SK-N-SH (cell line): ENCODE data around the gene ABHD15. TPM values are rescaled to one million over a fixed set of nuclear protein-coding genes. Genes with fewer than 3 reads are reported as not detected.

ENCODE experiments used
- CTCF ChIA-PET: fragments of 300-600, 350-600 bp; formaldehyde crosslinking; extraction: SDS; loops from one replicate; lab custom pipeline; 2021; lab: Yijun Ruan, JAX
- POLR2A ChIA-PET: fragments of 350-600 bp; sonication (Branson Sonifier 250); formaldehyde crosslinking; extraction: SDS; loops from one replicate; lab custom pipeline; 2020; ENCODE audit warnings: antibody characterized with exemption, inconsistent platforms; lab: Yijun Ruan, JAX
- DNase-seq: peaks from one replicate; pipeline ENCODE4 v3.0.0; 2012
- H2AFZ ChIP-seq: fragments of 200-600 bp; sonication (generic); 2 replicates; pipeline ENCODE4 v1.8.1; 2016; ENCODE audit warnings: antibody characterized with exemption, mild to moderate bottlenecking, low read depth
- H3F3A ChIP-seq: fragments of 200-600 bp; sonication (generic); replicated peaks from 2 replicates; pipeline ENCODE3; 2016; ENCODE audit warnings: antibody characterized with exemption, mild to moderate bottlenecking; ENCODE audit not compliant: insufficient read depth
- H3K27ac ChIP-seq, 2 experiments: fragments of 200-500 bp in 1 of 2; fragments of 200-600 bp in 1 of 2; sonication (Bioruptor generic) in 1 of 2; sonication (generic), shearing (Covaris generic) in 1 of 2; 2 replicates each; pipeline versions ENCODE4 v1.5.1 to v1.6.1; 2014 to 2016; ENCODE audit warnings: low read depth in 2 of 2, inconsistent platforms in 1 of 2, low read length in 1 of 2, mild to moderate bottlenecking in 1 of 2, mixed read lengths in 1 of 2
- H3K27me3 ChIP-seq: fragments of 200-600 bp; sonication (generic), shearing (Covaris generic); 2 replicates; pipeline ENCODE4 v1.6.1; 2016; ENCODE audit warnings: mixed run types; ENCODE audit not compliant: insufficient read depth
- H3K36me3 ChIP-seq, 2 experiments: fragments of 200-500 bp in 1 of 2; fragments of 200-600 bp in 1 of 2; sonication (Bioruptor generic) in 1 of 2; sonication (generic) in 1 of 2; replicated peaks in 1 of 2; 2 replicates each; pipeline versions ENCODE3 to v1.5.1; 2014 to 2016; ENCODE audit warnings: low read length in 1 of 2, mild to moderate bottlenecking in 1 of 2; ENCODE audit not compliant: insufficient read depth in 2 of 2, control insufficient read depth in 1 of 2
- H3K4me1 ChIP-seq, 2 experiments: fragments of 200-500 bp in 1 of 2; fragments of 200-600 bp in 1 of 2; sonication (Bioruptor generic) in 1 of 2; sonication (generic), shearing (Covaris generic) in 1 of 2; 2 replicates each; pipeline versions ENCODE4 v1.5.1 to v1.6.1; 2014 to 2016; ENCODE audit warnings: low read depth in 1 of 2, low read length in 1 of 2, mixed run types in 1 of 2; ENCODE audit not compliant: insufficient read depth in 2 of 2, control insufficient read depth in 1 of 2
- H3K4me2 ChIP-seq: fragments of 200-600 bp; sonication (generic), shearing (Covaris generic); 2 replicates; pipeline ENCODE4 v1.6.1; 2017; ENCODE audit warnings: mixed run types
- H3K4me3 ChIP-seq, 2 experiments: fragments of 200-500 bp in 1 of 2; fragments of 200-600 bp in 1 of 2; sonication (Bioruptor generic) in 1 of 2; sonication (generic), shearing (Covaris generic) in 1 of 2; 2 replicates each; pipeline versions ENCODE4 v1.5.1 to v1.8.1; 2014 to 2016; ENCODE audit warnings: low read depth in 2 of 2, inconsistent platforms in 1 of 2, low read length in 1 of 2, mild to moderate bottlenecking in 1 of 2, mixed read lengths in 1 of 2, moderate library complexity in 1 of 2
- H3K79me2 ChIP-seq: fragments of 200-600 bp; sonication (generic); 2 replicates; pipeline ENCODE4 v1.8.1; 2017; ENCODE audit warnings: mild to moderate bottlenecking; ENCODE audit not compliant: insufficient read depth
- H3K9ac ChIP-seq: fragments of 200-600 bp; sonication (generic); 2 replicates; pipeline ENCODE4 v1.6.1; 2017; ENCODE audit warnings: mixed run types
- H3K9me2 ChIP-seq: fragments of 200-600 bp; sonication (generic); 2 replicates; pipeline ENCODE4 v1.6.1; 2017; ENCODE audit warnings: mixed run types
- H3K9me3 ChIP-seq: fragments of 200-600 bp; sonication (generic); 2 replicates; pipeline ENCODE4 v1.6.1; 2017; ENCODE audit warnings: mixed run types, mild to moderate bottlenecking, moderate library complexity
- H4K20me1 ChIP-seq: fragments of 200-600 bp; sonication (generic); 2 replicates; pipeline ENCODE4 v1.6.1; 2017; ENCODE audit warnings: mild to moderate bottlenecking, mixed run types; ENCODE audit not compliant: insufficient read depth
- CTCF ChIP-seq: fragments of 200-600 bp; sonication (generic); IDR thresholded peaks from 2 replicates; pipeline ENCODE4 v1.6.1; 2017; ENCODE audit warnings: antibody characterized with exemption, mild to moderate bottlenecking, moderate library complexity
- EP300 ChIP-seq, 2 experiments: IDR thresholded peaks; 2 replicates each; pipeline versions ENCODE4 v1.4.0 to v1.6.1; 2012; ENCODE audit warnings: borderline replicate concordance in 1 of 2, low read depth in 1 of 2, low read length in 1 of 2
- FOXM1 ChIP-seq: IDR thresholded peaks from 2 replicates; pipeline ENCODE4 v1.4.0; 2012; ENCODE audit warnings: low read depth, mild to moderate bottlenecking
- JUND ChIP-seq: IDR thresholded peaks from 2 replicates; pipeline ENCODE4 v1.4.0; 2012
- RCOR1 ChIP-seq: fragments of 150-350 bp; IDR thresholded peaks from 2 replicates; pipeline ENCODE4 v1.6.1; 2017; ENCODE audit warnings: antibody characterized with exemption, low read length
- REST ChIP-seq: IDR thresholded peaks from 2 replicates; pipeline ENCODE4 v1.6.1; 2012; ENCODE audit warnings: mild to moderate bottlenecking, low read depth, low read length, moderate library complexity
- RFX5 ChIP-seq: IDR thresholded peaks from 2 replicates; pipeline ENCODE4 v1.6.1; 2012; ENCODE audit warnings: mild to moderate bottlenecking, improper control_type of control experiment, low read length
- TAF1 ChIP-seq: IDR thresholded peaks from 2 replicates; pipeline ENCODE4 v1.6.1; 2012; ENCODE audit warnings: low read depth, mild to moderate bottlenecking, low read length, moderate library complexity, borderline replicate concordance
- ZBTB33 ChIP-seq: IDR thresholded peaks from 2 replicates; pipeline ENCODE4 v1.4.0; 2012; ENCODE audit warnings: low read depth, borderline replicate concordance
- WGBS: methylation state at CpG from one replicate; pipeline ENCODE4 v1.1.6; 2017; ENCODE audit warnings: low lambda C conversion rate; 5-methylcytosine and 5-hydroxymethylcytosine counted together
- polyA plus RNA-seq, 3 experiments: library from polyadenylated mRNA; depleted of rRNA; stranded (reverse); fragments of >200 nt; gene quantifications; 2 replicates each; pipeline ENCODE4 v1.2.3, GENCODE V29; 2012

Gene ABHD15
- polyA plus RNA-seq, 1 of the 3 experiments (the other 2 are of a cell fraction) = 7.0 TPM

- TF ChIP-seq CTCF = no peak
Observed at GRCh38 chr17:29573871-29574731, 7.3 kb upstream of the ABHD15 start (continued).

- H3K9me3 ChIP-seq = no peaks in the 10 kb centered on the region
- no peaks in the 10 kb centered on the region for H3K27me3 ChIP-seq
- H3K9ac ChIP-seq = no peak overlapping the region
- no peak for DNase-seq
- no peak overlapping the region for H2AFZ ChIP-seq
- no peak overlapping the region for H3K4me3 ChIP-seq
- WGBS = 94% methylated on average over 6 of the region's 6 CpGs
- peaks cover 6% of the 10 kb centered on the region; the same call in 1 of the 2 replicates for H3K79me2 ChIP-seq
- ChIA-PET CTCF (interaction anchor here (0.8 to 11.6 kb wide), 29 partner anchors 10 to 520 kb away, joined by 3 to 166 read pairs (median 5); partner anchors contain the start of genes ANKRD13B, CORO6, GIT1 and SSH2), POLR2A (interaction anchor here (1.3 kb wide), 1 partner anchor 15 kb away, joined by 3 read pairs; no protein-coding TSS in a partner anchor)
- peaks cover 8 to 21% of the 10 kb centered on the region in 2 experiments; a peak in 1 of 4 replicates for H3K4me1 ChIP-seq
- H3K27ac ChIP-seq = no peak overlapping the region; a peak in 1 of 4 replicates
- no peaks in the 10 kb centered on the region for H3K9me2 ChIP-seq
- H3K4me2 ChIP-seq = no peak overlapping the region
- H3K36me3 ChIP-seq = peaks cover 4 to 55% of the 10 kb centered on the region in 2 experiments
- 0 out of 2 replicates have a peak, but pooled peaks cover 4% of the 10 kb centered on the region for H4K20me1 ChIP-seq
- TF ChIP-seq TAF1 = no peak
- TF ChIP-seq RFX5 = no peak
- no peak for TF ChIP-seq RCOR1
- TF ChIP-seq ZBTB33 = no peak
- TF ChIP-seq JUND = no peak
- TF ChIP-seq FOXM1 = no peak
- TF ChIP-seq CTCF = no peak
- no peak for TF ChIP-seq REST
- TF ChIP-seq EP300 (IDR thresholded peaks at IDR 0.05; ENCODE audit: borderline replicate concordance in 1 of 2, low read depth in 1 of 2, low read length in 1 of 2) = no peak
- no peaks in the 10 kb centered on the region for H3F3A ChIP-seq
Observed at GRCh38 chr17:29573558-29573869, 6.7 kb upstream of the ABHD15 start.
